H9 (cell line): ENCODE measurements around the gene CPA4. TPM values are rescaled to one million over a fixed set of nuclear protein-coding genes. Genes with fewer than 3 reads are reported as not detected.
"Not testable (repeated sequence)": the region's sequence is repeated elsewhere in the genome, so short reads cannot be mapped to it uniquely, and the experiment has no call there.

Experiments
- DNase-seq: peaks from one replicate; pipeline ENCODE4 v3.0.0-alpha.2; 2017
- H2AFZ ChIP-seq: one replicate; pipeline ENCODE4 v1.6.1; 2013; ENCODE audit warnings: mild to moderate bottlenecking, low read length, control low read depth, moderate library complexity
- H2AK5ac ChIP-seq: 2 replicates; pipeline ENCODE4 v1.6.1; 2013; ENCODE audit warnings: low read length, control low read depth, mixed read lengths; ENCODE audit not compliant: insufficient read length
- H2BK120ac ChIP-seq: one replicate; pipeline ENCODE4 v1.6.1; 2013; ENCODE audit warnings: low read depth, mild to moderate bottlenecking, low read length, control low read depth, inconsistent platforms; ENCODE audit not compliant: poor library complexity, severe bottlenecking
- H2BK12ac ChIP-seq: 2 replicates; pipeline ENCODE4 v1.6.1; 2013; ENCODE audit warnings: low read length, control low read depth, mixed read lengths, low read depth; ENCODE audit not compliant: insufficient read length
- H2BK15ac ChIP-seq: 2 replicates; pipeline ENCODE4 v1.6.1; 2013; ENCODE audit warnings: low read depth, low read length, control low read depth
- H2BK20ac ChIP-seq: one replicate; pipeline ENCODE4 v1.6.1; 2013; ENCODE audit warnings: low read depth, mild to moderate bottlenecking, low read length, control low read depth, inconsistent platforms; ENCODE audit not compliant: poor library complexity, severe bottlenecking
- H2BK5ac ChIP-seq: 2 replicates; pipeline ENCODE4 v1.6.1; 2013; ENCODE audit warnings: low read length, control low read depth, mixed read lengths; ENCODE audit not compliant: insufficient read length
- H3K14ac ChIP-seq: 2 replicates; pipeline ENCODE4 v1.6.1; 2013; ENCODE audit warnings: low read length, control low read depth; ENCODE audit not compliant: insufficient read depth
- H3K18ac ChIP-seq: 2 replicates; pipeline ENCODE4 v1.6.1; 2013; ENCODE audit warnings: low read depth, mild to moderate bottlenecking, mixed read lengths, low read length, control low read depth; ENCODE audit not compliant: insufficient read length
- H3K23ac ChIP-seq: 2 replicates; pipeline ENCODE4 v1.6.1; 2013; ENCODE audit warnings: low read length, control low read depth, mixed read lengths, low read depth; ENCODE audit not compliant: insufficient read length
- H3K23me2 ChIP-seq: 2 replicates; pipeline ENCODE4 v1.6.1; 2013; ENCODE audit warnings: low read depth, mild to moderate bottlenecking, mixed read lengths, low read length, control low read depth; ENCODE audit not compliant: insufficient read length, poor library complexity, severe bottlenecking
- H3K27ac ChIP-seq: 2 replicates; pipeline ENCODE4 v1.5.1; 2013; ENCODE audit warnings: low read length, control low read depth, mixed read lengths, low read depth; ENCODE audit not compliant: insufficient read length
- H3K27me3 ChIP-seq: 2 replicates; pipeline ENCODE4 v1.6.1; 2013; ENCODE audit warnings: low read length, control low read depth, inconsistent platforms; ENCODE audit not compliant: insufficient read depth
- H3K4ac ChIP-seq: 2 replicates; pipeline ENCODE4 v1.6.1; 2013; ENCODE audit warnings: low read depth, mild to moderate bottlenecking, control low read depth, inconsistent platforms, low read length, moderate library complexity
- H3K4me1 ChIP-seq: 2 replicates; pipeline ENCODE4 v1.6.1; 2013; ENCODE audit warnings: low read length, control low read depth, inconsistent platforms; ENCODE audit not compliant: insufficient read depth
- H3K4me2 ChIP-seq: 2 replicates; pipeline ENCODE4 v1.6.1; 2013; ENCODE audit warnings: low read length, control low read depth, mixed read lengths; ENCODE audit not compliant: insufficient read length, insufficient read depth
- H3K56ac ChIP-seq: 2 replicates; pipeline ENCODE4 v1.6.1; 2013; ENCODE audit warnings: low read depth, mild to moderate bottlenecking, mixed read lengths, low read length, control low read depth; ENCODE audit not compliant: insufficient read length
- H3K79me1 ChIP-seq: 2 replicates; pipeline ENCODE4 v1.6.1; 2013; ENCODE audit warnings: low read depth, mild to moderate bottlenecking, moderate library complexity, low read length, control low read depth, inconsistent platforms; ENCODE audit not compliant: insufficient read depth, poor library complexity, severe bottlenecking
- H3K79me2 ChIP-seq: 2 replicates; pipeline ENCODE4 v1.6.1; 2013; ENCODE audit warnings: low read length, control low read depth, inconsistent platforms; ENCODE audit not compliant: insufficient read depth
- H3K9ac ChIP-seq: 2 replicates; pipeline ENCODE4 v1.6.1; 2013; ENCODE audit warnings: low read length, control low read depth, mixed read lengths; ENCODE audit not compliant: insufficient read length; ENCODE audit errors: extremely low read depth
- H3K9me3 ChIP-seq: one replicate; pipeline ENCODE4 v1.6.1; 2013; ENCODE audit warnings: low read depth, low read length, inconsistent platforms; ENCODE audit not compliant: control insufficient read depth
- H3T11ph ChIP-seq: one replicate; pipeline ENCODE4 v1.6.1; 2013; ENCODE audit warnings: mild to moderate bottlenecking, low read length, control low read depth, inconsistent platforms
- H4K20me1 ChIP-seq: one replicate; pipeline ENCODE4 v1.6.1; 2013; ENCODE audit not compliant: control insufficient read depth, insufficient read length, insufficient read depth
- H4K5ac ChIP-seq: 2 replicates; pipeline ENCODE4 v1.6.1; 2013; ENCODE audit warnings: low read depth, mild to moderate bottlenecking, mixed read lengths, low read length, control low read depth; ENCODE audit not compliant: insufficient read length
- H4K8ac ChIP-seq: replicated peaks from 2 replicates; pipeline ENCODE4 v1.6.1; 2013; ENCODE audit warnings: low read length, control low read depth, mixed read lengths, low read depth; ENCODE audit not compliant: insufficient read length
- H4K91ac ChIP-seq: 2 replicates; pipeline ENCODE4 v1.6.1; 2013; ENCODE audit warnings: low read depth, mild to moderate bottlenecking, moderate library complexity, mixed read lengths, low read length, control low read depth; ENCODE audit not compliant: insufficient read length
- H3K27ac Mint-ChIP-seq, 3 experiments: 2 replicates in 2 of 3; 3 replicates in 1 of 3; pipeline ENCODE4 v1.8.0; 2020 to 2021; ENCODE audit warnings: mixed read lengths in 3 of 3, mild to moderate bottlenecking in 1 of 3, moderate library complexity in 1 of 3
- H3K27me3 Mint-ChIP-seq: 2 replicates; pipeline ENCODE4 v1.8.0; 2021; ENCODE audit warnings: low read depth, mild to moderate bottlenecking, moderate library complexity, mixed read lengths
- H3K36me3 Mint-ChIP-seq, 3 experiments: 2 replicates in 2 of 3; 3 replicates in 1 of 3; pipeline ENCODE4 v1.8.0; 2020 to 2021; ENCODE audit warnings: low read depth in 3 of 3, mixed read lengths in 3 of 3; ENCODE audit not compliant: insufficient read depth in 1 of 3
- H3K4me1 Mint-ChIP-seq, 2 experiments: 2 replicates each; pipeline ENCODE4 v1.8.0; 2020; ENCODE audit warnings: mixed read lengths in 2 of 2
- H3K4me3 Mint-ChIP-seq, 2 experiments: 2 replicates in 1 of 2; 3 replicates in 1 of 2; pipeline ENCODE4 v1.8.0; 2020 to 2021; ENCODE audit warnings: mild to moderate bottlenecking in 2 of 2, mixed read lengths in 2 of 2, moderate library complexity in 1 of 2
- H3K9me3 Mint-ChIP-seq, 2 experiments: 2 replicates in 1 of 2; 3 replicates in 1 of 2; pipeline ENCODE4 v1.8.0; 2020; ENCODE audit warnings: mild to moderate bottlenecking in 2 of 2, mixed read lengths in 2 of 2, moderate library complexity in 1 of 2
- WGBS: extraction: QIAGEN DNeasy Blood & Tissue Kit; methylation state at CpG from one replicate; pipeline ENCODE4 v1.1.7; 2013; ENCODE audit warnings: missing lambda C conversion rate, low lambda C conversion rate, mixed read lengths; ENCODE audit not compliant: insufficient read length; ENCODE audit errors: extremely low coverage; 5-methylcytosine and 5-hydroxymethylcytosine counted together
- total RNA-seq: library from RNA; stranded (reverse); gene quantifications from 2 replicates; pipeline ENCODE4 v1.2.1, GENCODE V29; 2021

The CPA4 gene
- total RNA-seq, 1 experiment from 2014 or later: not detected

DNA sequence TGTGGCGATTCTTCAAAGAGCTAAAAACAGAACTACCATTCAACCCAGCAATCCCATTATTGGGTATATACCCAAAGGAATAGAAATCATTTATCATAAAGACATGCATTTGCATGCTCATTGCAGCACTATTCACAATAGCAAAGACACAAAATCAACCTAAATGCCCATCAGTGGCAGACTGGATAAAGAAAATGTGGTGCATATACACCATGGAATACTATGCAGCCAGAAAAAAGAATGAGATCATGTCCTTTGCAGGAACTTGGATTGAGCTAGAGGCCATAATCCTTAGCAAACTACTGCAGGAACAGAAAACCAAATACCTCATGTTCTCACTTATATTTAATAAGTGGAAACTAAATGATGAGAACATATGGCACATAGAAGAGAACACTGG lies 46.5 kb upstream of the CPA4 start:
- not testable (repeated sequence) for H3K14ac ChIP-seq, H3K27me3 ChIP-seq, H3K36me3 Mint-ChIP-seq, H3K27ac Mint-ChIP-seq, H3K4ac ChIP-seq, H2BK120ac ChIP-seq, H4K91ac ChIP-seq, H3K9ac ChIP-seq, H2AK5ac ChIP-seq, H2BK5ac ChIP-seq, H3K23me2 ChIP-seq, H2BK15ac ChIP-seq, H3K4me1 Mint-ChIP-seq, H3K79me1 ChIP-seq, H3K23ac ChIP-seq, H3K4me2 ChIP-seq, H3K18ac ChIP-seq, H3T11ph ChIP-seq, H3K27ac ChIP-seq, H3K4me1 ChIP-seq, H3K9me3 Mint-ChIP-seq, H3K4me3 Mint-ChIP-seq, DNase-seq, H3K79me2 ChIP-seq, H3K9me3 ChIP-seq, H2AFZ ChIP-seq, H2BK12ac ChIP-seq, H4K8ac ChIP-seq, H3K56ac ChIP-seq, H3K27me3 Mint-ChIP-seq, H4K5ac ChIP-seq, H2BK20ac ChIP-seq, H4K20me1 ChIP-seq
- no CpG with 5 or more reads among the region's 1 CpG for WGBS

DNA sequence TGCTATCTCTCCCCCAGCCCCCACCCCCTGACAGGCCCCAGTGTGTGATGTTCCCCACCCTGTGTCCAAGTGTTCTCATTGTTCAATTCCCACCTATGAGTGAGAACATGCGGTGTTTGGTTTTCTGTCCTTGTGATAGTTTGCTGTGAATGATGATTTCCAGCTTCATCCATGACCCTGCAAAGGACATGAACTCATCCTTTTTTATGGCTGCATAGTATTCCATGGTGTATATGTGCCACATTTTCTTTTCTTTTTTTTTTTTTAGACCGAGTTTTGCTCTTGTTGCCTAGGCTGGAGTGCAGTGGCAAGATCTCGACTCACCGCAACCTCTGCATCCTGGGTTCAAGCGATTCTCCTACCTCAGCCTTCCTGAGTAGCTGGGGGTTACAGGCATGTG lies 44.1 kb upstream of the CPA4 start:
- not testable (repeated sequence) for H3K4me1 ChIP-seq, H3K9ac ChIP-seq, H3K14ac ChIP-seq, H3K79me2 ChIP-seq, H4K5ac ChIP-seq, H3T11ph ChIP-seq, H3K23ac ChIP-seq, H3K27me3 Mint-ChIP-seq, DNase-seq, H4K91ac ChIP-seq, H3K27ac ChIP-seq, H2BK15ac ChIP-seq, H2BK120ac ChIP-seq, H2BK20ac ChIP-seq, H2AK5ac ChIP-seq, H3K4me2 ChIP-seq, H4K20me1 ChIP-seq, H3K4me1 Mint-ChIP-seq, H2BK12ac ChIP-seq, H3K4ac ChIP-seq, H3K9me3 ChIP-seq, H3K27ac Mint-ChIP-seq, H3K27me3 ChIP-seq, H4K8ac ChIP-seq, H3K18ac ChIP-seq, H2BK5ac ChIP-seq, H3K56ac ChIP-seq, H3K79me1 ChIP-seq, H3K4me3 Mint-ChIP-seq, H2AFZ ChIP-seq, H3K23me2 ChIP-seq, H3K36me3 Mint-ChIP-seq
- H3K9me3 Mint-ChIP-seq: peaks cover 11 to 13% of the 10 kb centered on the region in 2 experiments; a peak in 3 of 5 replicates
- WGBS: no CpG with 5 or more reads among the region's 5 CpGs
